ENCODE measurements around the gene CDKAL1.

Gene CDKAL1

GRCh38 chr6:20811109-20811761, 277.0 kb downstream of the CDKAL1 start:
- Histone ChIP-seq H3K4me3 (IDR thresholded peaks at IDR 0.05; ENCODE audit: insufficient read depth, low read depth, low read length) (no peak overlapping the region), H3K4me2 (no peak overlapping the region), H4K20me1 (ENCODE audit: insufficient read depth) (no peaks in the 10 kb centered on the region), H3K27me3 (ENCODE audit: insufficient read depth, low read depth) (no peaks in the 10 kb centered on the region), H3K79me2 (ENCODE audit: insufficient read depth, low read depth) (no peaks in the 10 kb centered on the region), H3K27ac (no peak overlapping the region), H2AFZ (ENCODE audit: low read depth) (no peak overlapping the region), H3K4me1 (ENCODE audit: low read depth, poor library complexity, severe bottlenecking) (no peaks in the 10 kb centered on the region), H3K9ac (no peak overlapping the region), H3K36me3 (ENCODE audit: insufficient read depth) (no peaks in the 10 kb centered on the region)
- no peak for TF ChIP-seq CTCF (conservative IDR thresholded peaks at IDR 0.05; ENCODE audit: low read depth, low read length)

- no peaks in the 10 kb centered on the region for H3K4me1 ChIP-seq (ENCODE audit: low read depth, poor library complexity, severe bottlenecking)
- no peak overlapping the region for H3K4me2 ChIP-seq
- H3K9ac ChIP-seq: no peak overlapping the region
- no peaks in the 10 kb centered on the region for H3K79me2 ChIP-seq (ENCODE audit: insufficient read depth, low read depth)
- H2AFZ ChIP-seq (ENCODE audit: low read depth): no peak overlapping the region
- no peak overlapping the region for H3K4me3 ChIP-seq (IDR thresholded peaks at IDR 0.05; ENCODE audit: insufficient read depth, low read depth, low read length)
- no peaks in the 10 kb centered on the region for H4K20me1 ChIP-seq (ENCODE audit: insufficient read depth)
- no peak for TF ChIP-seq CTCF (conservative IDR thresholded peaks at IDR 0.05; ENCODE audit: low read depth, low read length)
- no peaks in the 10 kb centered on the region for H3K36me3 ChIP-seq (ENCODE audit: insufficient read depth)
- H3K27me3 ChIP-seq (ENCODE audit: insufficient read depth, low read depth): no peaks in the 10 kb centered on the region
- H3K27ac ChIP-seq: no peak overlapping the region
Observed at GRCh38 chr6:20812776-20813175, 278.5 kb downstream of the CDKAL1 start.

GRCh38 chr6:20814494-20814893, 280.2 kb downstream of the CDKAL1 start:
- no peak for TF ChIP-seq CTCF (conservative IDR thresholded peaks at IDR 0.05; ENCODE audit: low read depth, low read length)
- Histone ChIP-seq H2AFZ (ENCODE audit: low read depth) (no peak overlapping the region), H3K27ac (no peak overlapping the region), H4K20me1 (ENCODE audit: insufficient read depth) (no peaks in the 10 kb centered on the region), H3K4me2 (no peak overlapping the region), H3K4me3 (IDR thresholded peaks at IDR 0.05; ENCODE audit: insufficient read depth, low read depth, low read length) (no peak overlapping the region), H3K79me2 (ENCODE audit: insufficient read depth, low read depth) (no peaks in the 10 kb centered on the region), H3K4me1 (ENCODE audit: low read depth, poor library complexity, severe bottlenecking) (no peaks in the 10 kb centered on the region), H3K9ac (no peak overlapping the region), H3K27me3 (ENCODE audit: insufficient read depth, low read depth) (no peaks in the 10 kb centered on the region), H3K36me3 (ENCODE audit: insufficient read depth) (no peaks in the 10 kb centered on the region)

GRCh38 chr6:20816126-20816525, 281.9 kb downstream of the CDKAL1 start:
- TF ChIP-seq CTCF (conservative IDR thresholded peaks at IDR 0.05; ENCODE audit: low read depth, low read length): no peak
- Histone ChIP-seq H3K4me3 (IDR thresholded peaks at IDR 0.05; ENCODE audit: insufficient read depth, low read depth, low read length) (no peak overlapping the region), H3K27me3 (ENCODE audit: insufficient read depth, low read depth) (no peaks in the 10 kb centered on the region), H2AFZ (ENCODE audit: low read depth) (no peak overlapping the region), H3K9ac (no peak overlapping the region), H3K4me2 (no peak overlapping the region), H3K4me1 (ENCODE audit: low read depth, poor library complexity, severe bottlenecking) (no peaks in the 10 kb centered on the region), H3K36me3 (ENCODE audit: insufficient read depth) (no peaks in the 10 kb centered on the region), H3K27ac (no peak overlapping the region), H4K20me1 (ENCODE audit: insufficient read depth) (no peaks in the 10 kb centered on the region), H3K79me2 (ENCODE audit: insufficient read depth, low read depth) (no peaks in the 10 kb centered on the region)
